ENCODE data around the gene HCRTR1.

DNA sequence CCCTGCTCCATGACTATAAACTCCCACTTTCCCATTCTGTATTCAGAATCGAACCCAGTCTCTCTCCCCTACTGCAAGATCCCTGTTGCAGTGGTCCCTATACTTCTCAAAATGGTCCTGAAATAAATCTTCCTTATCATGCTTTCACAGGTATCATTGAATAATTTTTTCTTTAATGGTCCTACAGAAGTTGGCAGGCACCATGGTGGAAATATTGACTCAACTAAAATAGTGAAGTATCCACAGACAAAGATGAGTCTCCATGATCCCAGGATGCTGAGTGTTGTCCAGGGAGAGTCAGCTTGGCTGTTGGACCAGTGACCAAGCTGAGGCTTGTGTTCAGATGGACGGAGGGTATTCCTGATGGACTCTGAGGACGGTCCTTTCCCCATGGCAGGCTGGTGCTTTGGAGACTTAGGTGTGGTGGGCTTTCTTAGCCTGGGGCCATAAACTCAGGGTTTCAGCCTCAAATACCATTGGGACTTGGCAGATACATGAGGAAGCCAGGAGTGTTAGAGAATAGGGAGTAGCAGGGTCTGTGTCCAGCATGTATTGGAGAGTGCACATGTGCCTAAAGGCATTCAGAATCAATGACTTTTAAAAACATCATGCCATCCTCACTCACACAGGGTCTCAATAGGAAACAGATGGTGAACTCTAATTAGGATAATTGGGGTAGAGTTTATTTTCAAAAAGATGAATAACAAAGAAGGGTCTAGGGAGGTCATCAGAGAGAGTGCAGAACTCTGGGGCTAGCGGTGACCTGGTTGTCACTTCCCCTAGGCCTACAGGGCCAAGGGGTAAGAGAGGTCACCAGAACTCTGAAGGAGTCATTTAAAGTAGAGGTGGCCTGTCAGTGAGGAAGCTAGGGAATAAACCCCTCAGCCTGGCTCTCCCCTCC lies 21.4 kb upstream of the HCRTR1 start:
- TF ChIP-seq POLR2A (IDR thresholded peaks at IDR 0.05): no peak
- TF ChIP-seq, protein P1, sequence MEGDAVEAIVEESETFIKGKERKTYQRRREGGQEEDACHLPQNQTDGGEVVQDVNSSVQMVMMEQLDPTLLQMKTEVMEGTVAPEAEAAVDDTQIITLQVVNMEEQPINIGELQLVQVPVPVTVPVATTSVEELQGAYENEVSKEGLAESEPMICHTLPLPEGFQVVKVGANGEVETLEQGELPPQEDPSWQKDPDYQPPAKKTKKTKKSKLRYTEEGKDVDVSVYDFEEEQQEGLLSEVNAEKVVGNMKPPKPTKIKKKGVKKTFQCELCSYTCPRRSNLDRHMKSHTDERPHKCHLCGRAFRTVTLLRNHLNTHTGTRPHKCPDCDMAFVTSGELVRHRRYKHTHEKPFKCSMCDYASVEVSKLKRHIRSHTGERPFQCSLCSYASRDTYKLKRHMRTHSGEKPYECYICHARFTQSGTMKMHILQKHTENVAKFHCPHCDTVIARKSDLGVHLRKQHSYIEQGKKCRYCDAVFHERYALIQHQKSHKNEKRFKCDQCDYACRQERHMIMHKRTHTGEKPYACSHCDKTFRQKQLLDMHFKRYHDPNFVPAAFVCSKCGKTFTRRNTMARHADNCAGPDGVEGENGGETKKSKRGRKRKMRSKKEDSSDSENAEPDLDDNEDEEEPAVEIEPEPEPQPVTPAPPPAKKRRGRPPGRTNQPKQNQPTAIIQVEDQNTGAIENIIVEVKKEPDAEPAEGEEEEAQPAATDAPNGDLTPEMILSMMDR (IDR thresholded peaks at IDR 0.05): no peak

All from thyroid gland (tissue), 4 donors.